NB4 (cell line): Measurements from ENCODE around the gene P2RX7.

ENCODE experiments used
- DNase-seq: peaks from one replicate; pipeline ENCODE4 v3.0.0; 2010; ENCODE audit warnings: low read depth
- H3K4me3 ChIP-seq: one replicate; pipeline ENCODE4 v1.5.1; 2011; ENCODE audit warnings: mild to moderate bottlenecking, low read depth, low read length, moderate library complexity
- CTCF ChIP-seq: IDR thresholded peaks from one replicate; pipeline ENCODE4 v1.5.1; 2012; ENCODE audit warnings: low read depth, low read length
- MYC ChIP-seq: IDR thresholded peaks from 2 replicates; pipeline ENCODE4 v1.6.1; 2011; ENCODE audit warnings: low read depth, low read length
- POLR2A ChIP-seq: IDR thresholded peaks from 2 replicates; pipeline ENCODE4 v1.6.1; 2011; ENCODE audit warnings: mild to moderate bottlenecking; ENCODE audit not compliant: insufficient read length; ENCODE audit errors: extremely low read depth
- TF ChIP-seq, protein P1 (sequence below): IDR thresholded peaks from 2 replicates; pipeline ENCODE4 v1.6.1; 2011; ENCODE audit warnings: low read depth, low read length

P2RX7 gene

GRCh38 chr12:121087467-121088194 is 45.0 kb upstream of the P2RX7 start:
- DNase-seq: no peak
- TF ChIP-seq POLR2A (no peak), MYC (no peak), CTCF (no peak)
- TF ChIP-seq, protein P1, sequence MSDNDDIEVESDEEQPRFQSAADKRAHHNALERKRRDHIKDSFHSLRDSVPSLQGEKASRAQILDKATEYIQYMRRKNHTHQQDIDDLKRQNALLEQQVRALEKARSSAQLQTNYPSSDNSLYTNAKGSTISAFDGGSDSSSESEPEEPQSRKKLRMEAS: no peak
- no peak overlapping the region for H3K4me3 ChIP-seq

- TF ChIP-seq, protein P1: no peak
- TF ChIP-seq POLR2A: no peak
- no peak for TF ChIP-seq MYC
- TF ChIP-seq CTCF: no peak
- no peak overlapping the region for H3K4me3 ChIP-seq
- DNase-seq: no peak
These were observed 44.5 kb upstream of the P2RX7 start for GRCh38 chr12:121088195-121088585.

GRCh38 chr12:121089031-121089812 is 43.5 kb upstream of the P2RX7 start:
- no peak for DNase-seq
- no peak overlapping the region for H3K4me3 ChIP-seq
- TF ChIP-seq MYC (no peak), POLR2A (no peak), CTCF (peak; percentile 20)

GRCh38 chr12:121089813-121090430 is 42.8 kb upstream of the P2RX7 start:
- TF ChIP-seq MYC (no peak), CTCF (no peak), POLR2A (no peak)
- TF ChIP-seq, protein P1: no peak
- DNase-seq: no peak

DNA sequence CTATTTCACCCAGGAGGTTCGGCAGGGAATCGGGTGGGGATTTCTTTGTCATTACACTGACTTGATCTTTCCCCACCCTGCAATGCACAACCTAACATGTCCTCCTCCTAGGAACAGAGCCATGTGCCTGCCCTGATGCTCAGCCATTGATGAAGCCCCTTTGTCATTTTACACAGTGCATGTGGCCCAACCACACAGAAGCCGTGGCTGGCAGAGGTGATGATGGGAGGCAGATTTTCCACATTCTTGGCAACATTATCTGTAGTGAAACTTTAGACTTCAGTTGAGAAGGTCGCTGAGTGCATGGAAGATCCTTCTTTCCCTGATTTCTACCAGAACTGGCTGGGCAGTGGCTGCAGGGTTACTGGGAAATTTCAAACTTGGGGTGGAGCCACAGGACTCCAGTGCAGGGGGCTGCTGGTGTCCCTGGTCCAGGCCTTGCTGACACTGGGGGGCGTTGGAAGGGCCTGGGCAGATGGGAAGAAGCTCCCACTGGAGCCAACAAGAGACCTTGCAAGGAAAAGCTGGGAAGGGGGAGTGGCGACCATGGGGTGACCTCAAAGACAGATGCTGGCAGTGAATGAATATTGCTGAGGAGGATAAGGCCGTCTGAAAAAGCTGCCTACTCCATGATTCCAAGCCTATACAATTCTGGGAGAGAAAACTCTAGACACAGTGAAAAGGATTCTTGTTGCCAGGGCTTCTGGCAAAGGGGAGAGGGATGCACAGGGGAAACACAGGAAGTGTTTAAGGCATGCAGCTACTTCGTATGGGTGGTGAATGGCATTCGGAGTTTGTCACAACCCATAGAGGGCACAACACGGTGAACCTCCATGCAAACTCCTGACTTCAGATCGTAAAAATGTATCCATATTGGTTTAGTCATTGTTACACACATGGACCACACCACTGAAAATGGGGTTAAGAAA is 41.8 kb upstream of the P2RX7 start:
- H3K4me3 ChIP-seq: no peak overlapping the region
- TF ChIP-seq MYC (no peak), CTCF (no peak), POLR2A (no peak)
- TF ChIP-seq, protein P1: no peak
- DNase-seq: no peak

More at GRCh38 chr12:121089813-121090430, 42.8 kb upstream of the P2RX7 start:
- no peak overlapping the region for H3K4me3 ChIP-seq
